Thoracic aorta (tissue), 2 donors: ENCODE measurements around the gene KNL1. TPM values are rescaled to one million over a fixed set of nuclear protein-coding genes. Genes with fewer than 3 reads are reported as not detected.

Source experiments
- ATAC-seq: fragments of 150-250 bp; one replicate; pipeline ENCODE4 v1.8.0; 2017; ENCODE audit warnings: low read depth; ENCODE audit not compliant: insufficient number of reproducible peaks, low FRiP score
- DNase-seq: peaks from one replicate; pipeline ENCODE4 v3.0.0-alpha.2; 2020; ENCODE audit warnings: low spot score
- H3K27ac ChIP-seq, 2 donors: fragments of 200-600 bp; sonication (generic); 1 replicate in 1 of 2; 2 replicates in 1 of 2; pipeline ENCODE4 v1.5.1; 2016; ENCODE audit warnings: mild to moderate bottlenecking in 2 of 2, moderate library complexity in 2 of 2
- H3K27me3 ChIP-seq: fragments of 200-600 bp; sonication (generic); replicated peaks from 2 replicates; pipeline ENCODE4 v1.6.0; 2016; ENCODE audit warnings: mild to moderate bottlenecking; ENCODE audit not compliant: insufficient read depth
- H3K36me3 ChIP-seq: fragments of 200-600 bp; sonication (generic); one replicate; pipeline ENCODE4 v1.5.1; 2016
- H3K4me1 ChIP-seq, 2 donors: fragments of 200-600 bp; sonication (generic); 1 replicate in 1 of 2; 2 replicates in 1 of 2; pipeline versions ENCODE4 v1.5.1 to v1.6.0; 2016; ENCODE audit warnings: low read depth in 2 of 2, mild to moderate bottlenecking in 1 of 2; ENCODE audit not compliant: control insufficient read depth in 1 of 2
- H3K4me3 ChIP-seq: fragments of 200-600 bp; sonication (generic); 2 replicates; pipeline ENCODE4 v1.5.1; 2016; ENCODE audit warnings: mild to moderate bottlenecking
- H3K9me3 ChIP-seq: fragments of 200-600 bp; sonication (generic); 2 replicates; pipeline ENCODE4 v1.5.1; 2016
- CTCF ChIP-seq: fragments of 200-600 bp; sonication (generic); IDR thresholded peaks from one replicate; pipeline ENCODE4 v1.5.1; 2019; ENCODE audit warnings: antibody characterized with exemption
- total RNA-seq, 2 donors: library from RNA; depleted of rRNA; stranded (reverse); fragments of >200 nt; gene quantifications; one replicate each; pipeline versions ENCODE4 v1.1.0 to v1.2.3, GENCODE V29; 2016

KNL1 gene
- total RNA-seq, 2 donors from 2014 or later, result 0.27 to 11.4 TPM

GRCh38 chr15:40595219-40595618 lies 1.2 kb downstream of the KNL1 start:
- ATAC-seq (no peak), DNase-seq (no peak)
- H3K36me3 ChIP-seq, result no peaks in the 10 kb centered on the region
- H3K9me3 ChIP-seq, result no peaks in the 10 kb centered on the region
- no peak overlapping the region for H3K27ac ChIP-seq
- peaks cover 0 to 10% of the 10 kb centered on the region in 2 donors for H3K4me1 ChIP-seq
- peak overlapping the region; percentile 75 for H3K4me3 ChIP-seq
- H3K27me3 ChIP-seq, result no peaks in the 10 kb centered on the region
- TF ChIP-seq CTCF, result no peak

- no peak for TF ChIP-seq CTCF
- no peaks in the 10 kb centered on the region for H3K36me3 ChIP-seq
- DNase-seq (no peak), ATAC-seq (no peak)
- H3K4me1 ChIP-seq, result peaks cover 0 to 6% of the 10 kb centered on the region in 2 donors
- H3K27ac ChIP-seq, result no peak overlapping the region
- no peaks in the 10 kb centered on the region for H3K27me3 ChIP-seq
- H3K9me3 ChIP-seq, result no peaks in the 10 kb centered on the region
- no peak overlapping the region for H3K4me3 ChIP-seq
These were observed 1.7 kb downstream of the KNL1 start for GRCh38 chr15:40595773-40596172.

GRCh38 chr15:40597024-40597423 lies 3.0 kb downstream of the KNL1 start:
- H3K27me3 ChIP-seq, result no peaks in the 10 kb centered on the region
- H3K36me3 ChIP-seq, result no peaks in the 10 kb centered on the region
- ATAC-seq (no peak), DNase-seq (no peak)
- peaks cover 0 to 6% of the 10 kb centered on the region in 2 donors for H3K4me1 ChIP-seq
- no peak overlapping the region for H3K4me3 ChIP-seq
- H3K27ac ChIP-seq, result no peak overlapping the region
- no peaks in the 10 kb centered on the region for H3K9me3 ChIP-seq
- TF ChIP-seq CTCF, result no peak

GRCh38 chr15:40598126-40598525 lies 4.1 kb downstream of the KNL1 start:
- no peak overlapping the region for H3K4me3 ChIP-seq
- H3K27me3 ChIP-seq, result no peaks in the 10 kb centered on the region
- H3K27ac ChIP-seq, result no peak overlapping the region
- H3K9me3 ChIP-seq, result no peaks in the 10 kb centered on the region
- H3K4me1 ChIP-seq, result peaks cover 0 to 6% of the 10 kb centered on the region in 2 donors
- ATAC-seq (no peak), DNase-seq (no peak)
- TF ChIP-seq CTCF, result no peak
- H3K36me3 ChIP-seq, result no peaks in the 10 kb centered on the region

GRCh38 chr15:40598672-40599071 lies 4.6 kb downstream of the KNL1 start:
- no peak for TF ChIP-seq CTCF
- no peak overlapping the region for H3K27ac ChIP-seq

More at GRCh38 chr15:40598672-40599071, 4.6 kb downstream of the KNL1 start:
- Histone ChIP-seq H3K27me3 (no peaks in the 10 kb centered on the region), H3K4me1 (peaks cover 0 to 6% of the 10 kb centered on the region in 2 donors), H3K36me3 (no peaks in the 10 kb centered on the region), H3K9me3 (no peaks in the 10 kb centered on the region), H3K4me3 (no peak overlapping the region)
- ATAC-seq (no peak), DNase-seq (no peak)
